MCF 10A (cell line): ENCODE measurements around the gene ENTREP1. TPM values are rescaled to one million over a fixed set of nuclear protein-coding genes. Genes with fewer than 3 reads are reported as not detected.

ENCODE experiments used
- BruUV-seq: library from RNA; stranded (reverse); fragments of 400-500 nt; replicated peaks from 2 replicates; lab custom pipeline; 2021; lab: Mats Ljungman, UMichigan
- CTCF ChIA-PET: fragments of 300-600 bp; sonication (Branson Sonifier 250); formaldehyde crosslinking; extraction: SDS; loops from one replicate; lab custom pipeline; 2021; ENCODE audit warnings: antibody characterized with exemption, inconsistent platforms; lab: Yijun Ruan, JAX
- POLR2A ChIA-PET: fragments of 300-600, 350-650 bp; sonication (Branson Sonifier 250); formaldehyde crosslinking; extraction: SDS; loops from one replicate; lab custom pipeline; 2020; ENCODE audit warnings: antibody characterized with exemption, inconsistent platforms; lab: Yijun Ruan, JAX
- DNase-seq: peaks from one replicate; pipeline ENCODE4 v3.0.0-alpha.2; 2018; ENCODE audit not compliant: unreplicated experiment
- H3K27ac Mint-ChIP-seq: one replicate; pipeline ENCODE4 v1.8.0; 2022; ENCODE audit warnings: mild to moderate bottlenecking, low read depth, mixed read lengths; ENCODE audit not compliant: unreplicated experiment
- H3K27me3 Mint-ChIP-seq: one replicate; pipeline ENCODE4 v1.8.0; 2022; ENCODE audit warnings: mixed read lengths; ENCODE audit not compliant: insufficient read depth, unreplicated experiment
- H3K36me3 Mint-ChIP-seq: one replicate; pipeline ENCODE4 v1.8.0; 2022; ENCODE audit warnings: mild to moderate bottlenecking, moderate library complexity, mixed read lengths; ENCODE audit not compliant: insufficient read depth, unreplicated experiment
- H3K4me1 Mint-ChIP-seq: one replicate; pipeline ENCODE4 v1.8.0; 2022; ENCODE audit warnings: mixed read lengths; ENCODE audit not compliant: insufficient read depth, unreplicated experiment
- H3K4me3 Mint-ChIP-seq: one replicate; pipeline ENCODE4 v1.8.0; 2022; ENCODE audit warnings: mild to moderate bottlenecking, moderate library complexity, mixed read lengths; ENCODE audit not compliant: unreplicated experiment
- H3K9me3 Mint-ChIP-seq: one replicate; pipeline ENCODE4 v1.8.0; 2022; ENCODE audit warnings: mixed read lengths; ENCODE audit not compliant: unreplicated experiment
- CTCF ChIP-seq: fragments of 200-600 bp; IDR thresholded peaks from one replicate; pipeline ENCODE4 v1.8.0; 2022; ENCODE audit warnings: antibody characterized with exemption, mild to moderate bottlenecking; ENCODE audit not compliant: unreplicated experiment
- intact Hi-C: fragments of 100-400 bp; cut with micrococcal nuclease; formaldehyde crosslinking; loops from 2 replicates; pipeline ENCODE4 v1.14.1; 2022
- total RNA-seq: library from RNA; stranded (reverse); gene quantifications from 2 replicates; pipeline ENCODE4 v1.2.3, GENCODE V29; 2022

ENTREP1 gene
- total RNA-seq, 1 experiment from 2014 or later: 0.35 TPM

GRCh38 chr9:69279733-69280132 is 45.3 kb upstream of the ENTREP1 start:
- Mint-ChIP-seq H3K4me1 (no peaks in the 10 kb centered on the region), H3K27me3 (peaks cover 26% of the 10 kb centered on the region), H3K27ac (no peak overlapping the region), H3K4me3 (no peak overlapping the region), H3K9me3 (peaks cover 7% of the 10 kb centered on the region), H3K36me3 (no peaks in the 10 kb centered on the region)
- DNase-seq: no peak
- no peak for TF ChIP-seq CTCF
- POLR2A ChIA-PET: no interaction called here
- CTCF ChIA-PET: no interaction called here
- intact Hi-C loops: no loop called here
- no TSS peak for BruUV-seq

GRCh38 chr9:69283003-69283402 is 42.0 kb upstream of the ENTREP1 start:
- ChIA-PET POLR2A (no interaction called here), CTCF (no interaction called here)
- DNase-seq: no peak
- no peak for TF ChIP-seq CTCF
- intact Hi-C loops: no loop called here
- no peaks in the 10 kb centered on the region for H3K4me1 Mint-ChIP-seq
- H3K4me3 Mint-ChIP-seq: no peak overlapping the region
- no peaks in the 10 kb centered on the region for H3K9me3 Mint-ChIP-seq
- H3K27ac Mint-ChIP-seq: no peak overlapping the region
- H3K27me3 Mint-ChIP-seq: peaks cover 52% of the 10 kb centered on the region
- H3K36me3 Mint-ChIP-seq: no peaks in the 10 kb centered on the region
- BruUV-seq: no TSS peak

- BruUV-seq: no TSS peak
- Mint-ChIP-seq H3K27me3 (peaks cover 28% of the 10 kb centered on the region), H3K36me3 (no peaks in the 10 kb centered on the region), H3K4me3 (no peak overlapping the region), H3K9me3 (no peaks in the 10 kb centered on the region), H3K27ac (no peak overlapping the region), H3K4me1 (no peaks in the 10 kb centered on the region)
- no peak for TF ChIP-seq CTCF
- intact Hi-C loops: no loop called here
- ChIA-PET CTCF (no interaction called here), POLR2A (interaction anchor here (0.6 kb wide), 1 partner anchor 11 kb away, joined by 3 read pairs; no protein-coding TSS in a partner anchor)
- DNase-seq: no peak
Observed at GRCh38 chr9:69292078-69292477, 32.9 kb upstream of the ENTREP1 start.

GRCh38 chr9:69293156-69293555 is 31.9 kb upstream of the ENTREP1 start:
- Mint-ChIP-seq H3K9me3 (no peaks in the 10 kb centered on the region), H3K27ac (no peak overlapping the region), H3K4me3 (no peak overlapping the region), H3K36me3 (no peaks in the 10 kb centered on the region), H3K27me3 (peaks cover 21% of the 10 kb centered on the region), H3K4me1 (no peaks in the 10 kb centered on the region)
- no peak for TF ChIP-seq CTCF
- ChIA-PET POLR2A (no interaction called here), CTCF (interaction anchor here (0.7 kb wide), 1 partner anchor 149 kb away, joined by 3 read pairs; no protein-coding TSS in a partner anchor)
- no peak for DNase-seq
- no TSS peak for BruUV-seq
- intact Hi-C loops: no loop called here
